ENCODE measurements around the gene C20orf141. TPM values are rescaled to one million over a fixed set of nuclear protein-coding genes. Genes with fewer than 3 reads are reported as not detected.

C20orf141 gene
- total RNA-seq, 1 experiment from 2014 or later = not detected

DNA sequence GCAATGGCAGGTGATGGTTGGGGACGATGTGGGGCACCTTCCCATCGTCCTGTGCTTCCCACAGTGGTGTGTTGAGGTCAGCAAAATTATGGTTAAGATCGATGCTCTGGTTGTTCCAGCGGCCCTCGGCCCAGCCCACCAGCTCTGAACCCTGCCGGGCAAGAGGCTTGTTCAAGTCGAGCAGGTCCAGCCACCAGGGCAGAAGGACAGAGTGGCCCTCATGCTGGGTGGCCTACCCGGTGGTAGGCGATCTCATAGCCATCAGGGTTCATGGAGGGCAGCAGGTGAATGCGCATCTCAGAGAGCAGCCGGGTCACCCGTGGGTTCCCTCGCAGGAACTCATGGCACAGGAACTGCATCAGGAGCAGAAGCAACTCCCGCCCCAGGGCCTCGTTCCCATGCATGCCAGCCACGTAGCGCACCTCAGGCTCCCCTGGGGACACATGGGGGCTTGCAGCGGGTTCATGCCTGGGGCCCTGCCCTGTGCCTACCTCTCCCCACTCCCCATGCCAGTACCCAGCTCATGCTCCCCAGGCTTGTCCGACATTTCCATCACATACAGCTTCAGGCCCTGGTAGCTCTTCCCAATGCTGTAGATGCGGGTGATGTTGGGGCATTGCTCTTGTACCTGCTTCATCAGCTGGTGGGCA, 18.7 kb upstream of the C20orf141 start:
- H4K20me1 ChIP-seq (ENCODE audit: control insufficient read depth, insufficient read depth, insufficient read length) = no peaks in the 10 kb centered on the region
- peaks cover 3% of the 10 kb centered on the region for H3K23me2 ChIP-seq (ENCODE audit: insufficient read length, low read depth, low read length, poor library complexity, severe bottlenecking)
- H4K5ac ChIP-seq (ENCODE audit: insufficient read length, low read depth, low read length) = no peak overlapping the region
- no peaks in the 10 kb centered on the region; a peak in 1 of 5 replicates for H3K9me3 Mint-ChIP-seq
- H2BK120ac ChIP-seq (ENCODE audit: low read depth, low read length, poor library complexity, severe bottlenecking) = no peak overlapping the region
- H3K27me3 ChIP-seq (ENCODE audit: insufficient read depth, low read length) = no peaks in the 10 kb centered on the region; the same call in 1 of the 2 replicates
- H3K9ac ChIP-seq (ENCODE audit: extremely low read depth, insufficient read length, low read length) = no peak overlapping the region
- no peak overlapping the region for H3K4ac ChIP-seq (ENCODE audit: low read depth, low read length)
- no peak overlapping the region for H2AK5ac ChIP-seq (ENCODE audit: insufficient read length, low read length)
- H3K79me1 ChIP-seq (ENCODE audit: insufficient read depth, low read depth, low read length, poor library complexity, severe bottlenecking) = no peaks in the 10 kb centered on the region
- no peak overlapping the region for H3K27ac Mint-ChIP-seq
- H3K9me3 ChIP-seq (ENCODE audit: control insufficient read depth, low read depth, low read length) = no peaks in the 10 kb centered on the region
- H2BK12ac ChIP-seq (ENCODE audit: insufficient read length, low read depth, low read length) = no peak overlapping the region
- H3K27me3 Mint-ChIP-seq (ENCODE audit: low read depth) = peaks cover 10% of the 10 kb centered on the region
- no peak overlapping the region for H4K8ac ChIP-seq (replicated peaks; ENCODE audit: insufficient read length, low read depth, low read length)
- H3K56ac ChIP-seq (ENCODE audit: insufficient read length, low read depth, low read length) = no peak overlapping the region
- no peak overlapping the region for H3K18ac ChIP-seq (ENCODE audit: insufficient read length, low read depth, low read length)
- H3K23ac ChIP-seq (ENCODE audit: insufficient read length, low read depth, low read length) = no peak overlapping the region
- H3K27ac ChIP-seq (ENCODE audit: insufficient read length, low read depth, low read length) = no peak overlapping the region
- H3K4me2 ChIP-seq (ENCODE audit: insufficient read depth, insufficient read length, low read length) = no peak overlapping the region
- H3K4me1 ChIP-seq (ENCODE audit: insufficient read depth, low read length) = no peaks in the 10 kb centered on the region; the same call in 1 of the 2 replicates
- H2AFZ ChIP-seq (ENCODE audit: low read length) = no peak overlapping the region
- H3K4me3 Mint-ChIP-seq = no peak overlapping the region
- H3T11ph ChIP-seq (ENCODE audit: low read length) = no peak overlapping the region
- H2BK15ac ChIP-seq (ENCODE audit: low read depth, low read length) = no peak overlapping the region
- WGBS (ENCODE audit: extremely low coverage, insufficient read length, low lambda C conversion rate) = no CpG with 5 or more reads among the region's 20 CpGs
- H2BK5ac ChIP-seq (ENCODE audit: insufficient read length, low read length) = no peak overlapping the region
- H4K91ac ChIP-seq (ENCODE audit: insufficient read length, low read depth, low read length) = no peak overlapping the region
- DNase-seq = no peak
- H3K4me1 Mint-ChIP-seq = peaks cover 19 to 20% of the 10 kb centered on the region in 2 experiments
- no peak overlapping the region for H3K14ac ChIP-seq (ENCODE audit: insufficient read depth, low read length)
- no peak overlapping the region for H2BK20ac ChIP-seq (ENCODE audit: low read depth, low read length, poor library complexity, severe bottlenecking)
- peaks cover 23 to 66% (median 38%) of the 10 kb centered on the region in 3 experiments for H3K36me3 Mint-ChIP-seq (ENCODE audit: insufficient read depth in 1 of 3, low read depth in 3 of 3)
- TF ChIP-seq, protein P1, sequence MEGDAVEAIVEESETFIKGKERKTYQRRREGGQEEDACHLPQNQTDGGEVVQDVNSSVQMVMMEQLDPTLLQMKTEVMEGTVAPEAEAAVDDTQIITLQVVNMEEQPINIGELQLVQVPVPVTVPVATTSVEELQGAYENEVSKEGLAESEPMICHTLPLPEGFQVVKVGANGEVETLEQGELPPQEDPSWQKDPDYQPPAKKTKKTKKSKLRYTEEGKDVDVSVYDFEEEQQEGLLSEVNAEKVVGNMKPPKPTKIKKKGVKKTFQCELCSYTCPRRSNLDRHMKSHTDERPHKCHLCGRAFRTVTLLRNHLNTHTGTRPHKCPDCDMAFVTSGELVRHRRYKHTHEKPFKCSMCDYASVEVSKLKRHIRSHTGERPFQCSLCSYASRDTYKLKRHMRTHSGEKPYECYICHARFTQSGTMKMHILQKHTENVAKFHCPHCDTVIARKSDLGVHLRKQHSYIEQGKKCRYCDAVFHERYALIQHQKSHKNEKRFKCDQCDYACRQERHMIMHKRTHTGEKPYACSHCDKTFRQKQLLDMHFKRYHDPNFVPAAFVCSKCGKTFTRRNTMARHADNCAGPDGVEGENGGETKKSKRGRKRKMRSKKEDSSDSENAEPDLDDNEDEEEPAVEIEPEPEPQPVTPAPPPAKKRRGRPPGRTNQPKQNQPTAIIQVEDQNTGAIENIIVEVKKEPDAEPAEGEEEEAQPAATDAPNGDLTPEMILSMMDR (conservative IDR thresholded peaks at IDR 0.05) = no peak
- no peaks in the 10 kb centered on the region for H3K79me2 ChIP-seq (ENCODE audit: insufficient read depth, low read length)
